Endodermal cell (in vitro differentiated cells): ENCODE measurements around the gene MALRD1. TPM values are rescaled to one million over a fixed set of nuclear protein-coding genes. Genes with fewer than 3 reads are reported as not detected.

Experiments
- DNase-seq: peaks from one replicate; pipeline ENCODE4 v3.0.0-alpha.2; 2017
- H3K27ac ChIP-seq: 2 replicates; pipeline ENCODE4 v1.5.1; 2013; ENCODE audit warnings: mild to moderate bottlenecking, low read depth, low read length, moderate library complexity
- H3K27me3 ChIP-seq: 2 replicates; pipeline ENCODE4 v1.6.1; 2013; ENCODE audit warnings: mild to moderate bottlenecking, low read length, moderate library complexity; ENCODE audit not compliant: insufficient read depth, control insufficient read depth, poor library complexity, severe bottlenecking
- H3K36me3 ChIP-seq: 2 replicates; pipeline ENCODE4 v1.7.0; 2013; ENCODE audit warnings: mild to moderate bottlenecking, low read length, moderate library complexity; ENCODE audit not compliant: control insufficient read depth, insufficient read depth
- H3K4me1 ChIP-seq: one replicate; pipeline ENCODE4 v1.7.0; 2013; ENCODE audit warnings: low read length; ENCODE audit not compliant: control insufficient read depth, insufficient read depth
- H3K4me3 ChIP-seq: 2 replicates; pipeline ENCODE4 v1.5.1; 2013; ENCODE audit warnings: mild to moderate bottlenecking, low read length, moderate library complexity
- H3K9ac ChIP-seq: 2 replicates; pipeline ENCODE4 v1.6.1; 2013; ENCODE audit warnings: mild to moderate bottlenecking, low read length, moderate library complexity; ENCODE audit not compliant: poor library complexity, severe bottlenecking; ENCODE audit errors: extremely low read depth
- H3K9me3 ChIP-seq: 2 replicates; pipeline ENCODE4 v1.6.1; 2013; ENCODE audit warnings: mild to moderate bottlenecking, low read length, moderate library complexity; ENCODE audit not compliant: control insufficient read depth
- H3K27ac Mint-ChIP-seq: 2 replicates; pipeline ENCODE4 v1.8.0; 2020; ENCODE audit warnings: mixed read lengths
- H3K27me3 Mint-ChIP-seq: 2 replicates; pipeline ENCODE4 v1.8.0; 2021; ENCODE audit warnings: mild to moderate bottlenecking, mixed read lengths; ENCODE audit not compliant: insufficient read depth
- H3K36me3 Mint-ChIP-seq: 2 replicates; pipeline ENCODE4 v1.8.0; 2020; ENCODE audit warnings: low read depth, mixed read lengths
- H3K4me1 Mint-ChIP-seq: 2 replicates; pipeline ENCODE4 v1.8.0; 2020; ENCODE audit warnings: mixed read lengths
- H3K4me3 Mint-ChIP-seq: 2 replicates; pipeline ENCODE4 v1.8.0; 2020; ENCODE audit warnings: mild to moderate bottlenecking, moderate library complexity, mixed read lengths
- H3K9me3 Mint-ChIP-seq: 2 replicates; pipeline ENCODE4 v1.8.0; 2020; ENCODE audit warnings: mild to moderate bottlenecking, mixed read lengths
- CTCF ChIP-seq: fragments of 200-600 bp; sonication (generic); conservative IDR thresholded peaks from 2 replicates; pipeline ENCODE4 v1.5.0; 2021; ENCODE audit warnings: antibody characterized with exemption, mild to moderate bottlenecking
- WGBS, 2 experiments: methylation state at CpG; one replicate each; pipeline versions ENCODE4 v1.1.5 to v1.1.7; 2013; ENCODE audit warnings: missing lambda C conversion rate in 2 of 2, mixed read lengths in 1 of 2; ENCODE audit not compliant: insufficient coverage in 1 of 2, insufficient read length in 1 of 2; 5-methylcytosine and 5-hydroxymethylcytosine counted together
- total RNA-seq, 2 donors: library from RNA; stranded (reverse); fragmentation: NEBNext Ultra II Directional in 1 of 2; extraction: Animal tissue kit (Norgen Biotek cat#: 25700) in 1 of 2; gene quantifications; 2 replicates in 1 of 2; 3 replicates in 1 of 2; pipeline ENCODE4 v1.2.1, GENCODE V29; 2021

The MALRD1 gene
- total RNA-seq, 2 donors from 2014 or later: 0.64 to 1.5 TPM

- no peaks in the 10 kb centered on the region for H3K9me3 Mint-ChIP-seq
- no peaks in the 10 kb centered on the region for H3K27me3 Mint-ChIP-seq
- no peak overlapping the region for H3K27ac Mint-ChIP-seq
- Histone ChIP-seq H3K27ac (no peak overlapping the region), H3K4me1 (peaks cover 7% of the 10 kb centered on the region), H3K9ac (no peak overlapping the region), H3K36me3 (no peaks in the 10 kb centered on the region), H3K27me3 (peaks cover 19% of the 10 kb centered on the region), H3K9me3 (no peaks in the 10 kb centered on the region), H3K4me3 (no peak overlapping the region)
- 88 to 93% methylated on average over 1 to 6 of the region's 6 CpGs for WGBS, 2 experiments
- H3K36me3 Mint-ChIP-seq: no peaks in the 10 kb centered on the region
- peaks cover 10% of the 10 kb centered on the region for H3K4me1 Mint-ChIP-seq
- H3K4me3 Mint-ChIP-seq: no peak overlapping the region
- no peak for TF ChIP-seq CTCF
- DNase-seq: no peak
Measured at GRCh38 chr10:19578571-19578970, 530.0 kb downstream of the MALRD1 start.

GRCh38 chr10:19579761-19580545 is 531.4 kb downstream of the MALRD1 start:
- no peak overlapping the region for H3K4me3 ChIP-seq
- no peak for TF ChIP-seq CTCF
- H3K27ac ChIP-seq: no peak overlapping the region
- no peak overlapping the region for H3K27ac Mint-ChIP-seq
- H3K9ac ChIP-seq: no peak overlapping the region
- peaks cover 6% of the 10 kb centered on the region for H3K27me3 ChIP-seq
- no peak overlapping the region for H3K4me3 Mint-ChIP-seq
- H3K27me3 Mint-ChIP-seq: no peaks in the 10 kb centered on the region
- H3K36me3 Mint-ChIP-seq: no peaks in the 10 kb centered on the region
- H3K4me1 Mint-ChIP-seq: peaks cover 10% of the 10 kb centered on the region
- H3K4me1 ChIP-seq: peaks cover 7% of the 10 kb centered on the region
- no peaks in the 10 kb centered on the region for H3K9me3 ChIP-seq
- DNase-seq: no peak
- 87 to 100% methylated on average over 1 to 7 of the region's 7 CpGs for WGBS, 2 experiments
- no peaks in the 10 kb centered on the region for H3K36me3 ChIP-seq
- H3K9me3 Mint-ChIP-seq: peaks cover 1% of the 10 kb centered on the region

DNA sequence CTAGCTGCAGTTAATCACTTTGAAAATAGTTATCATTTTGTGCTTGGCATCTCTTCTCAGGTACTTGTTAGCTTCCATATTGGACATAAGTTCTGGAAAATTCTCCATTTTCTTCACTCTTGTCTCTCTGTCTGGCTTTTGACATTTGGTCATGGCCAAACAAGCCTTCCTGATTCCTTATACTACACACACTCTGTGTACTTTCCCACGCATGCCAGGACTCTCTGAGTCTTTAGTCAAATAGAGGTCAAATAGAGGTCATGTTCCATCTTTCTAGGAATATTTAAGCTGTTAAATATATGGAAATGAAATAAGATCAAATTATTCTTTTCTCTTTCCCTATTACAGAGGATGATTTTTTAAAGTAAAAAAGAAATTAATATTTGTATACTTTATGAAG is 532.1 kb downstream of the MALRD1 start:
- 57% methylated on average over 1 of the region's 1 CpG; no CpG with 5 or more reads in 1 of the 2 experiments for WGBS, 2 experiments
- Histone ChIP-seq H3K4me1 (peaks cover 7% of the 10 kb centered on the region), H3K36me3 (no peaks in the 10 kb centered on the region), H3K9ac (no peak overlapping the region), H3K27ac (no peak overlapping the region), H3K9me3 (no peaks in the 10 kb centered on the region), H3K4me3 (no peak overlapping the region), H3K27me3 (no peaks in the 10 kb centered on the region)
- no peaks in the 10 kb centered on the region for H3K36me3 Mint-ChIP-seq
- no peaks in the 10 kb centered on the region for H3K27me3 Mint-ChIP-seq
- TF ChIP-seq CTCF: no peak
- DNase-seq: no peak
- H3K4me3 Mint-ChIP-seq: no peak overlapping the region
- H3K4me1 Mint-ChIP-seq: peaks cover 10% of the 10 kb centered on the region
- peaks cover 4% of the 10 kb centered on the region for H3K9me3 Mint-ChIP-seq
- no peak overlapping the region for H3K27ac Mint-ChIP-seq
